Measurements from ENCODE around the gene MAB21L3.

The MAB21L3 gene

GRCh38 chr1:116164150-116164549 lies 53.0 kb downstream of the MAB21L3 start:
- no peak for DNase-seq
- no peaks in the 10 kb centered on the region for H3K27me3 ChIP-seq (replicated peaks; ENCODE audit: insufficient read depth, low read length)
- peaks cover 7% of the 10 kb centered on the region for H3F3A ChIP-seq (ENCODE audit: insufficient read depth, low read length)
- H3K9me2 ChIP-seq (replicated peaks; ENCODE audit: insufficient read depth, low read length) = no peaks in the 10 kb centered on the region
- no peak overlapping the region for H3K4me3 ChIP-seq (ENCODE audit: low read length)
- H2AFZ ChIP-seq (ENCODE audit: low read length) = no peak overlapping the region
- no peaks in the 10 kb centered on the region for H3K9me3 ChIP-seq (replicated peaks; ENCODE audit: insufficient read depth, low read length)
- peaks cover 3% of the 10 kb centered on the region; the same call in 1 of the 2 replicates for H3K4me1 ChIP-seq (ENCODE audit: low read length)
- no peaks in the 10 kb centered on the region for H4K20me1 ChIP-seq (ENCODE audit: insufficient read depth, low read length)
- TF ChIP-seq CTCF (IDR thresholded peaks at IDR 0.05; ENCODE audit: low read length) (no peak), EZH2phosphoT487 (IDR thresholded peaks at IDR 0.05; ENCODE audit: low read length) (no peak), EZH2 (optimal IDR thresholded peaks at IDR 0.05; ENCODE audit: low read depth, low read length) (no peak)
- no peak overlapping the region for H3K9ac ChIP-seq (ENCODE audit: low read length)
- no peak overlapping the region for H3K4me2 ChIP-seq (ENCODE audit: low read depth, low read length)
- H3K79me2 ChIP-seq (ENCODE audit: low read length) = no peaks in the 10 kb centered on the region
- no peaks in the 10 kb centered on the region for H3K36me3 ChIP-seq (replicated peaks; ENCODE audit: insufficient read depth, low read length)
- H3K27ac ChIP-seq (ENCODE audit: low read length) = no peak overlapping the region

- H3K4me3 ChIP-seq (ENCODE audit: low read length) = no peak overlapping the region
- no peaks in the 10 kb centered on the region for H3K9me2 ChIP-seq (replicated peaks; ENCODE audit: insufficient read depth, low read length)
- no peak overlapping the region for H3K4me2 ChIP-seq (ENCODE audit: low read depth, low read length)
- no peaks in the 10 kb centered on the region for H3K27me3 ChIP-seq (replicated peaks; ENCODE audit: insufficient read depth, low read length)
- no peaks in the 10 kb centered on the region for H3K36me3 ChIP-seq (replicated peaks; ENCODE audit: insufficient read depth, low read length)
- no peak overlapping the region for H3K27ac ChIP-seq (ENCODE audit: low read length)
- no peaks in the 10 kb centered on the region for H4K20me1 ChIP-seq (ENCODE audit: insufficient read depth, low read length)
- no peak overlapping the region for H3K9ac ChIP-seq (ENCODE audit: low read length)
- no peaks in the 10 kb centered on the region for H3K9me3 ChIP-seq (replicated peaks; ENCODE audit: insufficient read depth, low read length)
- no peak for DNase-seq
- no peak for TF ChIP-seq EZH2phosphoT487 (IDR thresholded peaks at IDR 0.05; ENCODE audit: low read length)
- no peak for TF ChIP-seq CTCF (IDR thresholded peaks at IDR 0.05; ENCODE audit: low read length)
- TF ChIP-seq EZH2 (optimal IDR thresholded peaks at IDR 0.05; ENCODE audit: low read depth, low read length) = no peak
- H3K4me1 ChIP-seq (ENCODE audit: low read length) = peaks cover 6% of the 10 kb centered on the region; the same call in 1 of the 2 replicates
- no peaks in the 10 kb centered on the region for H3K79me2 ChIP-seq (ENCODE audit: low read length)
- H2AFZ ChIP-seq (ENCODE audit: low read length) = no peak overlapping the region
- peaks cover 10% of the 10 kb centered on the region for H3F3A ChIP-seq (ENCODE audit: insufficient read depth, low read length)
Measured at GRCh38 chr1:116164604-116165368, 53.6 kb downstream of the MAB21L3 start.

GRCh38 chr1:116165572-116165971 lies 54.4 kb downstream of the MAB21L3 start:
- TF ChIP-seq EZH2phosphoT487 (IDR thresholded peaks at IDR 0.05; ENCODE audit: low read length) = no peak
- TF ChIP-seq EZH2 (optimal IDR thresholded peaks at IDR 0.05; ENCODE audit: low read depth, low read length) = no peak
- TF ChIP-seq CTCF (IDR thresholded peaks at IDR 0.05; ENCODE audit: low read length) = no peak
- no peaks in the 10 kb centered on the region for H3K9me2 ChIP-seq (replicated peaks; ENCODE audit: insufficient read depth, low read length)

More at GRCh38 chr1:116165572-116165971, 54.4 kb downstream of the MAB21L3 start:
- no peak overlapping the region for H3K4me2 ChIP-seq (ENCODE audit: low read depth, low read length)
- H4K20me1 ChIP-seq (ENCODE audit: insufficient read depth, low read length) = no peaks in the 10 kb centered on the region
- H3K4me1 ChIP-seq (ENCODE audit: low read length) = peaks cover 6% of the 10 kb centered on the region; the same call in 1 of the 2 replicates
- no peaks in the 10 kb centered on the region for H3K27me3 ChIP-seq (replicated peaks; ENCODE audit: insufficient read depth, low read length)
- no peak overlapping the region for H3K27ac ChIP-seq (ENCODE audit: low read length)
- H3K9ac ChIP-seq (ENCODE audit: low read length) = no peak overlapping the region
- no peak for DNase-seq
- H3K36me3 ChIP-seq (replicated peaks; ENCODE audit: insufficient read depth, low read length) = no peaks in the 10 kb centered on the region
- no peaks in the 10 kb centered on the region for H3K79me2 ChIP-seq (ENCODE audit: low read length)
- no peaks in the 10 kb centered on the region for H3K9me3 ChIP-seq (replicated peaks; ENCODE audit: insufficient read depth, low read length)
- H3F3A ChIP-seq (ENCODE audit: insufficient read depth, low read length) = peaks cover 10% of the 10 kb centered on the region
- H2AFZ ChIP-seq (ENCODE audit: low read length) = no peak overlapping the region
- no peak overlapping the region for H3K4me3 ChIP-seq (ENCODE audit: low read length)

Measured in MM.1S (cell line).